ENCODE measurements around the gene NR2C2AP. TPM values are rescaled to one million over a fixed set of nuclear protein-coding genes. Genes with fewer than 3 reads are reported as not detected.
A peak's percentile ranks its signal among the peaks of the same experiment; 100 is the strongest.

NR2C2AP gene
- total RNA-seq = 7.3 TPM

DNA sequence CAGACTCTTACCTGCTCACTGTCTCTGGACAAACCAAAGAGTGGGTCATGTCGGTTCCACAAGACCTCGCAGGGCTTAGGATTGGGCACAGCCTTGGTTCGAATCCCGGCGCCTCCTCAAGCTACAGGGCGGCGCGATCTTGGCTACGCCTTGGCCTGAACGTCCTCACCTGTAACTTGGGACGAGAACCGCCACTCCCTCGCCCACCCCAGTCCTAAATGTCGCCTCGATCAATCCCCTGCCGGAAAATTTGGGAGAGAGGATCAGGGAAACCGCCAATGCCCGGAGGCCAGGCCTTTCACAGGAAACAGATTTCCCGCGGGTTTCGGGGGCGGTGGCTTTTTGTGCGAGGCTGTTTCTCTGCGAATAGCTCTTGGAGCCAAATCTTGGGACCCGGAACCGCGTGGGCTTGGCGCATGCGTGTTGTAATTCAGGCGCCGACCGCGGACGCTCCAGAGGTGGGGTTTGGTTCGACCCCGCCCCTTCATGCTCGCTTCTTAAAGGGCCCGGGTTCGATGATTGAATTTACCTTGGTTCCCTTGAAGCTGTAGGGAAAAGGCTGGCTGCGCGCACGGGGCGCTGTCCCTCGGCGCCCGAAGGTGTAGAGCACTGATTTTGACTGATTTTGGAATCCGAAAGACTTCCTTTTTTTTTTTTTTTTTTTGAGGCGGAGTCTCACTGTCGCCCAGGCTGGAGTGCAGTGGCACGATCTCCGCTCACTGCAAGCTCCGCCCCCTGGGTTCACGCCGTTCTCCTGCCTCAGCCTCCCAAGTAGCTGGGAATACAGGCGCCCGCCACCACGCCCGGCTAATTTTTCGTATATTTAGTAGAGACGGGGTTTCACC lies at the start of gene NR2C2AP:
NR2C2AP (minus strand) TSS at position 403 of the 845 bp plus-strand sequence; CDS start at position 49, 354 bp downstream.
- no peaks in the 10 kb centered on the region for H3K9me3 ChIP-seq (ENCODE audit: control insufficient read depth in 3 of 3, low read length in 3 of 3)
- H3K4me1 ChIP-seq (ENCODE audit: control insufficient read depth in 3 of 3, insufficient read depth in 3 of 3, low read length in 3 of 3) = peaks cover 11 to 16% (median 11%) of the 10 kb centered on the region in 3 donors
- H3K9ac ChIP-seq (ENCODE audit: low read depth in 1 of 3, low read length in 3 of 3) = peak within 1 kb of the TSS; percentile 82 to 90 (median 88)
- peak within 1 kb of the TSS; percentile 73 to 86 (median 76) for H3K4me3 ChIP-seq (ENCODE audit: low read length in 3 of 3)
- peak within 1 kb of the TSS; percentile 74 for H3K27ac ChIP-seq (ENCODE audit: low read depth, low read length)
- peaks cover 13 to 25% (median 24%) of the 10 kb centered on the region in 3 donors for H3K27me3 ChIP-seq (ENCODE audit: control insufficient read depth in 3 of 3, insufficient read depth in 3 of 3, low read length in 3 of 3)
- peaks cover 18 to 25% (median 18%) of the 10 kb centered on the region in 3 donors for H3K36me3 ChIP-seq (ENCODE audit: control insufficient read depth in 3 of 3, insufficient read depth in 3 of 3, low read length in 3 of 3)

GRCh38 chr19:19250196-19250801 lies 47.1 kb upstream of the NR2C2AP start:
- Histone ChIP-seq H3K36me3 (ENCODE audit: control insufficient read depth in 3 of 3, insufficient read depth in 3 of 3, low read length in 3 of 3) (no peaks in the 10 kb centered on the region), H3K27me3 (ENCODE audit: control insufficient read depth in 3 of 3, insufficient read depth in 3 of 3, low read length in 3 of 3) (peaks cover 18 to 31% (median 21%) of the 10 kb centered on the region in 3 donors), H3K4me3 (ENCODE audit: low read length in 3 of 3) (no peak overlapping the region), H3K9me3 (ENCODE audit: control insufficient read depth in 3 of 3, low read length in 3 of 3) (no peaks in the 10 kb centered on the region), H3K27ac (ENCODE audit: low read depth, low read length) (no peak overlapping the region), H3K9ac (ENCODE audit: low read depth in 1 of 3, low read length in 3 of 3) (no peak overlapping the region), H3K4me1 (ENCODE audit: control insufficient read depth in 3 of 3, insufficient read depth in 3 of 3, low read length in 3 of 3) (no peaks in the 10 kb centered on the region)

- peaks cover 0 to 4% (median 0%) of the 10 kb centered on the region in 3 donors for H3K9me3 ChIP-seq (ENCODE audit: control insufficient read depth in 3 of 3, low read length in 3 of 3)
- H3K27ac ChIP-seq (ENCODE audit: low read depth, low read length) = no peak overlapping the region
- H3K27me3 ChIP-seq (ENCODE audit: control insufficient read depth in 3 of 3, insufficient read depth in 3 of 3, low read length in 3 of 3) = peaks cover 11 to 27% (median 12%) of the 10 kb centered on the region in 3 donors
- H3K36me3 ChIP-seq (ENCODE audit: control insufficient read depth in 3 of 3, insufficient read depth in 3 of 3, low read length in 3 of 3) = no peaks in the 10 kb centered on the region
- H3K4me3 ChIP-seq (ENCODE audit: low read length in 3 of 3) = no peak overlapping the region
- no peak overlapping the region for H3K9ac ChIP-seq (ENCODE audit: low read depth in 1 of 3, low read length in 3 of 3)
- no peaks in the 10 kb centered on the region for H3K4me1 ChIP-seq (ENCODE audit: control insufficient read depth in 3 of 3, insufficient read depth in 3 of 3, low read length in 3 of 3)
These were observed 37.3 kb upstream of the NR2C2AP start for GRCh38 chr19:19240476-19240875.

DNA sequence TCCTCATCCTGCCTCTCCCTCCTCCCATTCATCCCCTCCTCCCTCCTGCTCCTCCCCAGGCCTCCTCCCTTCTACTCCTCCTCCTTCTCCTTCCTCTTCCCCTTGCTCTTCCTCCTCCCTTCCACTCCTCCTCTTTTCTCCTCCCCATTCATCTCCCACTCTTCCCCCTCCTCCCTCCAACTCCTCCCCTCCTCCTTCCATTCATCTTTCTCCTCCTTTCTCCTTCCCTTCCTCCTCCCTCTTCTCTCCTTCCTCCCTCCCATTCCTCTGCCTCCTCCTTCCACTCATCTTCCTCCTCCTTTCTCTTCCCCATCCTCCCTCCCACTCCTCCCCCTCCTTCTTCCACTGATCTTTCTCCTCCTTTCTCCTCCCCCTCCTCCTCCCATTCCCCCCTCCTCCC lies 36.5 kb upstream of the NR2C2AP start:
- no peak overlapping the region for H3K27ac ChIP-seq (ENCODE audit: low read depth, low read length)
- H3K36me3 ChIP-seq (ENCODE audit: control insufficient read depth in 3 of 3, insufficient read depth in 3 of 3, low read length in 3 of 3) = no peaks in the 10 kb centered on the region
- H3K9ac ChIP-seq (ENCODE audit: low read depth in 1 of 3, low read length in 3 of 3) = no peak overlapping the region
- H3K9me3 ChIP-seq (ENCODE audit: control insufficient read depth in 3 of 3, low read length in 3 of 3) = peaks cover 4 to 7% (median 5%) of the 10 kb centered on the region in 3 donors
- H3K4me1 ChIP-seq (ENCODE audit: control insufficient read depth in 3 of 3, insufficient read depth in 3 of 3, low read length in 3 of 3) = no peaks in the 10 kb centered on the region
- no peak overlapping the region for H3K4me3 ChIP-seq (ENCODE audit: low read length in 3 of 3)
- H3K27me3 ChIP-seq (ENCODE audit: control insufficient read depth in 3 of 3, insufficient read depth in 3 of 3, low read length in 3 of 3) = peaks cover 7 to 24% (median 12%) of the 10 kb centered on the region in 3 donors

GRCh38 chr19:19238126-19238894 lies 35.1 kb upstream of the NR2C2AP start:
- no peaks in the 10 kb centered on the region for H3K4me1 ChIP-seq (ENCODE audit: control insufficient read depth in 3 of 3, insufficient read depth in 3 of 3, low read length in 3 of 3)
- no peak overlapping the region for H3K9ac ChIP-seq (ENCODE audit: low read depth in 1 of 3, low read length in 3 of 3)
- H3K27ac ChIP-seq (ENCODE audit: low read depth, low read length) = no peak overlapping the region
- H3K4me3 ChIP-seq (ENCODE audit: low read length in 3 of 3) = no peak overlapping the region
- no peaks in the 10 kb centered on the region for H3K36me3 ChIP-seq (ENCODE audit: control insufficient read depth in 3 of 3, insufficient read depth in 3 of 3, low read length in 3 of 3)
- peaks cover 16 to 19% (median 16%) of the 10 kb centered on the region in 3 donors for H3K9me3 ChIP-seq (ENCODE audit: control insufficient read depth in 3 of 3, low read length in 3 of 3)
- H3K27me3 ChIP-seq (ENCODE audit: control insufficient read depth in 3 of 3, insufficient read depth in 3 of 3, low read length in 3 of 3) = peaks cover 12 to 28% (median 15%) of the 10 kb centered on the region in 3 donors

GRCh38 chr19:19236173-19236572 lies 33.0 kb upstream of the NR2C2AP start:
- no peaks in the 10 kb centered on the region for H3K36me3 ChIP-seq (ENCODE audit: control insufficient read depth in 3 of 3, insufficient read depth in 3 of 3, low read length in 3 of 3)
- no peaks in the 10 kb centered on the region for H3K4me1 ChIP-seq (ENCODE audit: control insufficient read depth in 3 of 3, insufficient read depth in 3 of 3, low read length in 3 of 3)
- no peak overlapping the region for H3K4me3 ChIP-seq (ENCODE audit: low read length in 3 of 3)
- no peak overlapping the region for H3K27ac ChIP-seq (ENCODE audit: low read depth, low read length)
- no peak overlapping the region for H3K9ac ChIP-seq (ENCODE audit: low read depth in 1 of 3, low read length in 3 of 3)
- peaks cover 15 to 27% (median 15%) of the 10 kb centered on the region in 3 donors for H3K27me3 ChIP-seq (ENCODE audit: control insufficient read depth in 3 of 3, insufficient read depth in 3 of 3, low read length in 3 of 3)
- peaks cover 16 to 19% (median 17%) of the 10 kb centered on the region in 3 donors for H3K9me3 ChIP-seq (ENCODE audit: control insufficient read depth in 3 of 3, low read length in 3 of 3)

DNA sequence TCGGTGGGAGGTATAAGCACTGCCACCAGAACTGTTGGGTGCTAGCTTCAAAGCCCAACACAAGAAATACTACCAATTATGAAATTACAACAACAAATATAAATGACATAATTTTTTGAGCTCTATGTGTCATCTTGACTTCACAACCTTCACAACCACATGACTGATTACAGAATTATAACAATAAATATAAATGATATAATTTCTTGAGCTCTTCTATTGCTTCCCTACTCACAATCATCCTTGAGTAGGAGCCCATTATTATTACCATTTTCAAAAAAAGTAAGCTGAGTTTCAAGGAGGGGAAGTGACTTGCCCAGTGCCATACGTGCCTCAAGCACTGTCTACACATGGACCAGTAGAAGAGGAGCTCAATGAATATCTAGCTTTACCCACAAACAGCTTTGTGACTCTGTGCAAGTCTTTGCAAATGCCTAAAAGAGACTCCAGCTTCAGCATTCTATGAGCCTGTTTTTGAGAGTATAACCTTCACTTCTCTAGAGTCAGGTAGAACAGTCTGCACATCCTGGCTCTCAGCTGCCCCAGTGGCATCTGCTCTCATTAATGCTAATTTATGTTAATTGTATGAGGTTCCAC lies 31.1 kb upstream of the NR2C2AP start:
- no peaks in the 10 kb centered on the region for H3K36me3 ChIP-seq (ENCODE audit: control insufficient read depth in 3 of 3, insufficient read depth in 3 of 3, low read length in 3 of 3)
- H3K4me1 ChIP-seq (ENCODE audit: control insufficient read depth in 3 of 3, insufficient read depth in 3 of 3, low read length in 3 of 3) = no peaks in the 10 kb centered on the region
- H3K4me3 ChIP-seq (ENCODE audit: low read length in 3 of 3) = peak overlapping the region in 1 of 3 donors; percentile 41
- H3K27me3 ChIP-seq (ENCODE audit: control insufficient read depth in 3 of 3, insufficient read depth in 3 of 3, low read length in 3 of 3) = peaks cover 12 to 18% (median 12%) of the 10 kb centered on the region in 3 donors
- no peak overlapping the region for H3K9ac ChIP-seq (ENCODE audit: low read depth in 1 of 3, low read length in 3 of 3)
- H3K27ac ChIP-seq (ENCODE audit: low read depth, low read length) = no peak overlapping the region
- peaks cover 16 to 19% (median 17%) of the 10 kb centered on the region in 3 donors for H3K9me3 ChIP-seq (ENCODE audit: control insufficient read depth in 3 of 3, low read length in 3 of 3)

DNA sequence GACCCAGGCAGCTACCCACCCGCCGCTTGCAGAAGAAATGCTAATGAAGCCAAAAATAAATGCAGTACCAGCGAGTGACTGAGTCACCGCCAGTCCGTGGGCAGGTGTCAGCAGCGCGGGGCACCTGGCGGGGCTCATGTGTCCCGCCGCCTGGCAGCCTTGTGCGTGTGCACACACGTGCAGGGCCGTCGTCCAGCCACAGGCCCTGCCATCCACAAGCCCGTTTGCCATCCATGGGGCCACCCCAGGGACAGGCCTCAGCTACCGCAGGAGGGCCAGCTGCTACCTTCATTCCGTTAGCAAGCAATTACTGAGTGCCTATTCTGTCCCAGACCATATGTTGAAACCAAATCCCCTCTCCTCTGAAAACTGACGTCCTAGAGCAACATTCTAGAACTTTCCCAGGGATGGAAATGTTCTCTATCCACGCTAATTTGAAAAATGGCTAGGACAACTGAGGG lies 29.1 kb upstream of the NR2C2AP start:
- no peaks in the 10 kb centered on the region for H3K4me1 ChIP-seq (ENCODE audit: control insufficient read depth in 3 of 3, insufficient read depth in 3 of 3, low read length in 3 of 3)
- no peak overlapping the region for H3K4me3 ChIP-seq (ENCODE audit: low read length in 3 of 3)
- H3K27ac ChIP-seq (ENCODE audit: low read depth, low read length) = no peak overlapping the region
- H3K27me3 ChIP-seq (ENCODE audit: control insufficient read depth in 3 of 3, insufficient read depth in 3 of 3, low read length in 3 of 3) = peaks cover 23 to 28% (median 25%) of the 10 kb centered on the region in 3 donors
- no peak overlapping the region for H3K9ac ChIP-seq (ENCODE audit: low read depth in 1 of 3, low read length in 3 of 3)
- H3K36me3 ChIP-seq (ENCODE audit: control insufficient read depth in 3 of 3, insufficient read depth in 3 of 3, low read length in 3 of 3) = no peaks in the 10 kb centered on the region
- H3K9me3 ChIP-seq (ENCODE audit: control insufficient read depth in 3 of 3, low read length in 3 of 3) = peaks cover 16 to 19% (median 17%) of the 10 kb centered on the region in 3 donors

DNA sequence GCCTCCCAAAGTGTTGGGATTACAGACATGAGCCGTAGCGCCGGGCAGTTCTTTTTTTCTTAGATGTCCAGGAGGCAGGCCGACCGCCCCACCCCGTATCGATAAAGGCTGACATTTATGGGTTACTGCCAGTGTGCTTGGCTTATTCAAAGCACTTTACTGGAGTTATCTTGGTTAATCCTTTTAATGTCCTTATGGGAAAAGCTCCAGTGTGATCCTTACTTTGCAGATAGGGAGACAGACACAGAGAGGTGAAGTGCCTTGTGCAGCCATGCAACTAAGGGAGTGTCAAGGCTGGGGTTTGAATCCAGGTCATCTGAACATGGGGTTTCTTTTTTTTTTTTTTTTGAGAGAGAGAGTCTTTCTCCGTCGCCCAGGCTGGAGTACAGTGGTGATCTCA lies 27.8 kb upstream of the NR2C2AP start:
- Histone ChIP-seq H3K4me1 (ENCODE audit: control insufficient read depth in 3 of 3, insufficient read depth in 3 of 3, low read length in 3 of 3) (no peaks in the 10 kb centered on the region), H3K27ac (ENCODE audit: low read depth, low read length) (no peak overlapping the region), H3K4me3 (ENCODE audit: low read length in 3 of 3) (no peak overlapping the region), H3K27me3 (ENCODE audit: control insufficient read depth in 3 of 3, insufficient read depth in 3 of 3, low read length in 3 of 3) (peaks cover 36 to 41% (median 36%) of the 10 kb centered on the region in 3 donors), H3K9ac (ENCODE audit: low read depth in 1 of 3, low read length in 3 of 3) (no peak overlapping the region), H3K36me3 (ENCODE audit: control insufficient read depth in 3 of 3, insufficient read depth in 3 of 3, low read length in 3 of 3) (no peaks in the 10 kb centered on the region), H3K9me3 (ENCODE audit: control insufficient read depth in 3 of 3, low read length in 3 of 3) (peaks cover 16 to 18% (median 17%) of the 10 kb centered on the region in 3 donors)

Measured in skeletal muscle tissue (tissue), 4 donors.